Osteoblast (primary cell): ENCODE data around the gene LANCL3. TPM values are rescaled to one million over a fixed set of nuclear protein-coding genes. Genes with fewer than 3 reads are reported as not detected.

Experiments used
- DNase-seq: peaks from one replicate; pipeline ENCODE4 v3.0.0; 2011; ENCODE audit warnings: low spot score, mixed read lengths; ENCODE audit not compliant: insufficient read length; ENCODE audit errors: missing footprints
- H2AFZ ChIP-seq: 2 replicates; pipeline ENCODE4 v1.6.0; 2011; ENCODE audit warnings: mild to moderate bottlenecking, low read length
- H3K27ac ChIP-seq: 2 replicates; pipeline ENCODE4 v1.5.1; 2011; ENCODE audit warnings: mild to moderate bottlenecking, low read depth, low read length, moderate library complexity
- H3K27me3 ChIP-seq: 2 replicates; pipeline ENCODE4 v1.6.0; 2012; ENCODE audit warnings: mild to moderate bottlenecking, control low read depth, inconsistent platforms, low read length, moderate library complexity; ENCODE audit not compliant: insufficient read depth
- H3K36me3 ChIP-seq: 2 replicates; pipeline ENCODE4 v1.5.1; 2011; ENCODE audit warnings: mild to moderate bottlenecking, low read length, control low read depth, moderate library complexity; ENCODE audit not compliant: insufficient read depth
- H3K4me1 ChIP-seq: 2 replicates; pipeline ENCODE4 v1.5.1; 2011; ENCODE audit warnings: mild to moderate bottlenecking, low read length, control low read depth, moderate library complexity; ENCODE audit not compliant: insufficient read depth
- H3K4me2 ChIP-seq: 2 replicates; pipeline ENCODE4 v1.6.0; 2011; ENCODE audit warnings: mild to moderate bottlenecking, low read length; ENCODE audit not compliant: insufficient read depth
- H3K4me3 ChIP-seq: fragments of 200-600 bp; sonication (generic); 3 replicates; pipeline ENCODE4 v1.5.1; 2012; ENCODE audit warnings: mild to moderate bottlenecking, low read length, inconsistent platforms; ENCODE audit not compliant: insufficient read depth
- H3K79me2 ChIP-seq: 2 replicates; pipeline ENCODE4 v1.6.0; 2012; ENCODE audit warnings: mild to moderate bottlenecking, low read length, control low read depth, inconsistent platforms; ENCODE audit not compliant: insufficient read depth
- H3K9me3 ChIP-seq: 2 replicates; pipeline ENCODE4 v1.5.1; 2011; ENCODE audit warnings: low read depth, low read length, control low read depth
- H4K20me1 ChIP-seq: 2 replicates; pipeline ENCODE4 v1.6.0; 2012; ENCODE audit warnings: mild to moderate bottlenecking, low read length, control low read depth; ENCODE audit not compliant: insufficient read depth
- CTCF ChIP-seq: IDR thresholded peaks from 2 replicates; pipeline ENCODE4 v1.5.1; 2011; ENCODE audit warnings: mild to moderate bottlenecking, low read depth, low read length, moderate library complexity; ENCODE audit errors: extremely low read depth
- total RNA-seq: library from RNA; depleted of rRNA; stranded (reverse); fragments of >200 nt; gene quantifications from 2 replicates; pipeline ENCODE4 v1.2.3, GENCODE V29; 2012

LANCL3 gene
- total RNA-seq, 1 donor = 0.72 TPM

DNA sequence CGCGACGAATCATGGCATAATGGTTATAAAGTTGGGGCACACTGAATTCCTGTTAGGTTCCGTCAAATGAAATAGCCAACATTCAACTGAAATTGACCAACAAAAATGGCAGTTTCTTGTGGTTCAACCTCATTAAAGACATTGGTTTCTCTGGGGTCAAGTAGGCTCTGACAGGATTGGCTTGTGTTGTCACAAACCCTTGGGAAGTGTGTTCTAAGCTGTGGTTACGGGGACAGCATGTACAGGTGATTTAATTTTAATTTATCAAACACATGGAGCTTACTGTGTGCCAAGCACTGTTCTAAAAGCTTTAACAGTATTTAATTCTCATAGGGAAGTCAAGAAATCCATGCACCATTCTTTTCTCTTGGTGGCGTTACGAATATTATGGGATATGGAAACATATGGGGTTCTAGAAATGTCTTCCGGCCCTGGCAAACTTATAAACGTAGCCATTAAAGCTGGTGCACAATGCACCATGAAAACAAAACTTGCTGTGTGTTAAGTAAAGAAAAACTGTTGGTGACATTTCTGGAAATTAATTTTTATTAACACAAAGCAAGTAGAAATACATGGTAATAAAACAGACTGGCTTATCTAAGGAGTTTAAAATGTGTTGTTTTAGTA is 115.0 kb downstream of the LANCL3 start:
- H3K27ac ChIP-seq = no peak overlapping the region
- DNase-seq = no peak

GRCh38 chrX:37686996-37687395 is 115.5 kb downstream of the LANCL3 start:
- Histone ChIP-seq H3K27me3 (peaks cover 3% of the 10 kb centered on the region), H2AFZ (no peak overlapping the region), H3K27ac (no peak overlapping the region), H3K4me2 (no peak overlapping the region), H3K9me3 (no peaks in the 10 kb centered on the region), H3K4me3 (no peak overlapping the region), H3K4me1 (no peaks in the 10 kb centered on the region), H3K36me3 (no peaks in the 10 kb centered on the region), H4K20me1 (no peaks in the 10 kb centered on the region), H3K79me2 (no peaks in the 10 kb centered on the region)
- no peak for TF ChIP-seq CTCF
- DNase-seq = no peak

More for the DNA sequence above, 115.0 kb downstream of the LANCL3 start:
- Histone ChIP-seq H2AFZ (no peak overlapping the region), H3K27me3 (peaks cover 3% of the 10 kb centered on the region), H3K4me2 (peak overlapping the region; percentile 51), H3K4me1 (no peaks in the 10 kb centered on the region), H3K4me3 (no peak overlapping the region), H3K36me3 (no peaks in the 10 kb centered on the region), H3K79me2 (no peaks in the 10 kb centered on the region), H4K20me1 (no peaks in the 10 kb centered on the region), H3K9me3 (no peaks in the 10 kb centered on the region)
- TF ChIP-seq CTCF = no peak

- Histone ChIP-seq H3K9me3 (no peaks in the 10 kb centered on the region), H2AFZ (no peak overlapping the region), H3K27ac (no peak overlapping the region), H3K27me3 (peaks cover 3% of the 10 kb centered on the region), H3K4me2 (no peak overlapping the region), H3K79me2 (no peaks in the 10 kb centered on the region), H3K4me1 (no peaks in the 10 kb centered on the region), H4K20me1 (no peaks in the 10 kb centered on the region), H3K4me3 (no peak overlapping the region), H3K36me3 (no peaks in the 10 kb centered on the region)
- DNase-seq = no peak
- no peak for TF ChIP-seq CTCF
Measured at GRCh38 chrX:37690119-37690518, 118.7 kb downstream of the LANCL3 start.

DNA sequence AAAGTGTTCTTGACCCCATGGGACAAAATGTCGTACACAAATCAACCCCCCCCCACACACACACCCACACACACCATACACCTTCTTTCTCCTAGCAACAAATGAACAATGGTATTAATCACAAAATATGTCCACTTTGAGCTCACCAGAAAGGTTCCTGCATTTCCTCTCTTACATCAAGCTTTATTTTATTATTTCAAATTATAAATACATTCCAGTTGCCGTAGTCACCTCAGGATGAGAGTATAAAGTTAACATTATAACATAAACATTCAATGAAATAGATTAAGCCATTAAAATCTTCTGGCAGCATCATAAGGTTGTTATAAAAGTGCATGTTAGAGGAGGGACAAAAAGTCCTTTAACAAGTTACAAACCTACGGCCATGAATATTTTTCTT is 121.5 kb downstream of the LANCL3 start:
- Histone ChIP-seq H3K27ac (no peak overlapping the region), H3K27me3 (no peaks in the 10 kb centered on the region)
- DNase-seq = no peak

More for the DNA sequence above, 121.5 kb downstream of the LANCL3 start:
- H3K4me1 ChIP-seq = no peaks in the 10 kb centered on the region
- no peaks in the 10 kb centered on the region for H3K79me2 ChIP-seq
- H2AFZ ChIP-seq = no peak overlapping the region
- no peaks in the 10 kb centered on the region for H3K9me3 ChIP-seq
- no peaks in the 10 kb centered on the region for H3K36me3 ChIP-seq
- no peak overlapping the region for H3K4me2 ChIP-seq
- H4K20me1 ChIP-seq = no peaks in the 10 kb centered on the region
- H3K4me3 ChIP-seq = no peak overlapping the region
- no peak for TF ChIP-seq CTCF
